ENCODE results near the gene RNF220.

DNA sequence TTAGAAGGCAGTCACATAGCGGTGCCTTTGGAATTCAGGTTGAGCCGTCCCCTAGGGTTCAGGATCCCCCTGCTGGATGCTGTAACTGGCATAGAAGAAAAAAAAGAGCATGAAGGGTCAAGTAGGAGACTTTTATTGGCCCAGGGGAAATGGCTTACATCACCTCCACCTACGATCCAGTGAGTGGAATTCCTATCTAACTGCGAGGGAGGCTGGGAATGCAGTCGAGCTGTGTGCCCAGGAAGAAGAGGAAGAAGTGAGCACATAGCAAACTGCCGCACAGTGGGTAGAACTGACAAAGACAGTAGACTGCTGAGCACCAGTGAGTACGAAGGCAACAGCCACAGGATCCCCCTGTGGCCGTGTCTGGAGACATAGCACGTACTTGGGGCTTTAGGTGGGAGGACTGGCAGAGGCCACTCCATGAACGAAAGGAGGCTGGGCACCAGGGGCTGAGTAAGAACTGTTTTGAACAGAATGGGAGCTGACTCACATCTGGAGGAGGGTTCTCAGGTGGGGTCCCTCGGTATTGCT, 79.2 kb downstream of the RNF220 start:
- TF ChIP-seq SNAI2 (CRISPR knock-in tag; IDR thresholded peaks at IDR 0.05) (no peak), ZNF565 (CRISPR knock-in tag; conservative IDR thresholded peaks at IDR 0.05; ENCODE audit: low read depth) (no peak), CSDC2 (CRISPR knock-in tag; IDR thresholded peaks at IDR 0.05) (no peak), ZFP30 (CRISPR knock-in tag; IDR thresholded peaks at IDR 0.05) (no peak)
- TF ChIP-seq, protein P1, sequence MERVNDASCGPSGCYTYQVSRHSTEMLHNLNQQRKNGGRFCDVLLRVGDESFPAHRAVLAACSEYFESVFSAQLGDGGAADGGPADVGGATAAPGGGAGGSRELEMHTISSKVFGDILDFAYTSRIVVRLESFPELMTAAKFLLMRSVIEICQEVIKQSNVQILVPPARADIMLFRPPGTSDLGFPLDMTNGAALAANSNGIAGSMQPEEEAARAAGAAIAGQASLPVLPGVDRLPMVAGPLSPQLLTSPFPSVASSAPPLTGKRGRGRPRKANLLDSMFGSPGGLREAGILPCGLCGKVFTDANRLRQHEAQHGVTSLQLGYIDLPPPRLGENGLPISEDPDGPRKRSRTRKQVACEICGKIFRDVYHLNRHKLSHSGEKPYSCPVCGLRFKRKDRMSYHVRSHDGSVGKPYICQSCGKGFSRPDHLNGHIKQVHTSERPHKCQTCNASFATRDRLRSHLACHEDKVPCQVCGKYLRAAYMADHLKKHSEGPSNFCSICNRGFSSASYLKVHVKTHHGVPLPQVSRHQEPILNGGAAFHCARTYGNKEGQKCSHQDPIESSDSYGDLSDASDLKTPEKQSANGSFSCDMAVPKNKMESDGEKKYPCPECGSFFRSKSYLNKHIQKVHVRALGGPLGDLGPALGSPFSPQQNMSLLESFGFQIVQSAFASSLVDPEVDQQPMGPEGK (CRISPR knock-in tag; IDR thresholded peaks at IDR 0.05; ENCODE audit: borderline replicate concordance) = no peak

Data from SK-N-SH treated with all-trans-retinoic acid at 6 μM for 48 hours (cell line).